Measurements from ENCODE around the gene DVL2. TPM values are rescaled to one million over a fixed set of nuclear protein-coding genes. Genes with fewer than 3 reads are reported as not detected.
A peak's percentile ranks its signal among the peaks of the same experiment; 100 is the strongest.

DVL2 gene
- total RNA-seq, 1 donor from 2014 or later, result 32.7 TPM

GRCh38 chr17:7237761-7238419 is 3.6 kb upstream of the DVL2 start:
- peak; percentile 29 for ATAC-seq

GRCh38 chr17:7237266-7237760 is 3.0 kb upstream of the DVL2 start:
- ATAC-seq, result no peak

GRCh38 chr17:7236808-7237207 is 2.5 kb upstream of the DVL2 start:
- no peak for ATAC-seq

GRCh38 chr17:7235693-7236665 is 1.7 kb upstream of the DVL2 start:
- no peak for ATAC-seq

- ATAC-seq, result peak; percentile 0
Measured at GRCh38 chr17:7233701-7234082, 625 bp downstream of the DVL2 start.

- ATAC-seq, result no peak
Measured at GRCh38 chr17:7232114-7232513, 2.2 kb downstream of the DVL2 start.

- ATAC-seq, result no peak
Measured at GRCh38 chr17:7229504-7229903, 4.8 kb downstream of the DVL2 start.

GRCh38 chr17:7228920-7229319 is 5.4 kb downstream of the DVL2 start:
- ATAC-seq, result peak; percentile 1

GRCh38 chr17:7226721-7227710 is 7.3 kb downstream of the DVL2 start:
- no peak for ATAC-seq

- no peak for ATAC-seq
Measured at GRCh38 chr17:7225711-7226331, 8.5 kb downstream of the DVL2 start.

GRCh38 chr17:7224661-7225111 is 9.6 kb downstream of the DVL2 start:
- ATAC-seq, result no peak

GRCh38 chr17:7224110-7224509 is 10.2 kb downstream of the DVL2 start:
- ATAC-seq, result no peak

GRCh38 chr17:7223375-7223774 is 10.9 kb downstream of the DVL2 start:
- no peak for ATAC-seq

GRCh38 chr17:7222972-7223292 is 11.4 kb downstream of the DVL2 start:
- no peak for ATAC-seq

GRCh38 chr17:7222093-7222971 is 12.0 kb downstream of the DVL2 start:
- ATAC-seq, result no peak

- peak; percentile 24 for ATAC-seq
Measured at GRCh38 chr17:7221278-7222092, 12.8 kb downstream of the DVL2 start.

GRCh38 chr17:7220593-7221277 is 13.6 kb downstream of the DVL2 start:
- ATAC-seq, result peak; percentile 72

- peak; percentile 70 for ATAC-seq
Measured at GRCh38 chr17:7219812-7220592, 14.3 kb downstream of the DVL2 start, which contains the start of the genes ACADVL and DLG4. Gene ACADVL (plus strand): TSS chr17:7219938. CDS start chr17:7219985, 47 bp downstream. Gene DLG4 (minus strand): TSS chr17:7219836.
